GM19395 (cell line): ENCODE measurements around the gene ENTREP3.
"Not testable (repeated sequence)": the region's sequence is repeated elsewhere in the genome, so short reads cannot be mapped to it uniquely, and the experiment has no call there.

Experiments
- ATAC-seq: cut with Tn5 transposase; IDR thresholded peaks from one replicate; pipeline ENCODE4 v1.9.1; 2021; ENCODE audit warnings: mild to moderate bottlenecking, moderate library complexity; ENCODE audit not compliant: unreplicated experiment

The ENTREP3 gene

GRCh38 chr1:155255243-155256007, at the start of gene ENTREP3:
Gene ENTREP3, minus strand, starts transcription at chr1:155255483. Its CDS starts 606 bp downstream, at chr1:155254877.
- no peak for ATAC-seq

- no peak for ATAC-seq
Observed at GRCh38 chr1:155304558-155305063, 49.3 kb upstream of the ENTREP3 start.

DNA sequence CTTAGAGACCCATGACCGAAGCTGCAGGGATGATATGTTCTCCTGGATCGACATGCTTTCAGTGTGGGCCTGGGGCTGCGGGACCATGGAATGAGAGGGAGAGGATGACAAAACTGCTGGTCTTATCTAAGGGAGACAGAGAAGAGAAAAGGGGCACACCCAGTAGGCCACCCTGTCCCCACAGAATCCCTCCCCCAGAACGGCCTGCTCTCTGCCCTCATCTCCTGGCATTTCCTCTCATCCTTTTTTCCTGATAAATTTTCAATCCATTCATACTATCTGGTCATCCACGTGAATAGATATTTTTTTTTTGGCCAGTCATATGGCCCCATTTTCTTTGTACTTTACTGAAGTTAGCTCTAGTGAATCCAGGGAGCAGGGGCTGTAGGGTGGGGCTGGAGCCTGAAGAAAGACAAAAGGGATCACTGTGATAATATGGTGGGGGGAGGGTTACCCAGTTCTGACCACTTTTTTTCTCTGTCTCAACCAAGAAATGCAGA, 46.1 kb upstream of the ENTREP3 start, which contains the start of gene PKLR:
TSS of gene PKLR (minus strand) at position 97 of the 500 bp plus-strand sequence. CDS start at position 54, 43 bp downstream.
- no peak for ATAC-seq

GRCh38 chr1:155300553-155301329, 45.5 kb upstream of the ENTREP3 start:
- ATAC-seq: no peak

- ATAC-seq: no peak
Observed at GRCh38 chr1:155300024-155300423, 44.7 kb upstream of the ENTREP3 start.

GRCh38 chr1:155297384-155297783, 42.1 kb upstream of the ENTREP3 start:
- ATAC-seq: no peak

GRCh38 chr1:155296661-155297060, 41.4 kb upstream of the ENTREP3 start:
- ATAC-seq: no peak

- ATAC-seq: no peak
Observed at GRCh38 chr1:155295942-155296267, 40.6 kb upstream of the ENTREP3 start.

GRCh38 chr1:155295183-155295941, 40.1 kb upstream of the ENTREP3 start:
- no peak for ATAC-seq

- ATAC-seq: no peak
Observed at GRCh38 chr1:155294520-155295182, 39.4 kb upstream of the ENTREP3 start.

DNA sequence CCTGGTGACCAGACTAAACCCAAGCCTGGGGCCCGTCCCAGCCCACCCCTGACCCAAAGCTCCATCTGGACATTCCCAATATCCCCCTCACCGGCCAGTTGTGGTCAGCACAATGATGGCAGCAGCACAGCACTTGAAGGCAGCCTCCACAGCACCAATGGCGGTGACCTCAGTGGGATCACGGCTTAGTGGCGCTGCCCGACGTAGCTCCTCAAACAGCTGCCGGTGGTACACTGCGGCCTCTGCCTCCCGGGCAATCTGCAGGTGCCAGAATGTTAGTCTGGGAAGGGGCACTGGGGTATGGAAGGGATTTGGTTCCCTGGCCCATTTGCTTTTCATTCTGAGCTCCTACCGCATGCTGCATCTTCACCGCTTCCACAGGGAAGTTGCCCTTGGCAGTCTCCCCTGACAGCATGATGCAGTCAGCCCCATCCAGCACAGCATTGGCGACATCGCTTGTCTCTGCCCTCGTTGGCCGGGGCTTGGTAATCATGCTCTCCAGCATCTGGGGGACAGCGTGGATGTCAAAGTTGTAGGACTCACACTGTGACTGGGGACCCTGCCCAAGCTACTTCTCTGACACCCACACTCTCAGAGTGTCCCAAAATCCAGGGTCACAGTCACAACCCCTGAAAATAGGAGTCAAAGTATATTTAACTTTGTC, 37.9 kb upstream of the ENTREP3 start:
- no peak for ATAC-seq

- not testable (repeated sequence) for ATAC-seq
Observed at GRCh38 chr1:155291006-155291405, 35.7 kb upstream of the ENTREP3 start.

- ATAC-seq: no peak
Observed at GRCh38 chr1:155287987-155288543, 32.8 kb upstream of the ENTREP3 start.

DNA sequence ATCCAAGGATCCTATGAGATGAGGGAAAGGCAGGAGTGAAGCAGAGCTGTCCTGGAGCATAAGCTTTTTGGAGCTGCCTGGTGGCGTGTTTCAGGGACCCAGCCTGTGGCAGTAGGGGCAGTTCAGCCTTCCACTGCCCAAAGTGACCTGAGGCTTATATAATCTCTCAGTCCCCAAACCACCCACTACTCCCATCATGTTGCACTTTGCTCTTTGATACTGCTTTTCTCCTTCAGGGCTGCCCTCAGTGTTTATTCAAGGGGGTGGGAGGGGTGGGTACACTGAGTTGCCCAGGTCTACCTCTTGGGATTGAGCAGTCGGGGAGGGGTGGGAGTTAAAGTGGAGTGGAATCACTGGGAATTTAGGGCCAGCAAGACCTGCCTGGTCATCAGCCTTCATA, 31.3 kb upstream of the ENTREP3 start:
- no peak for ATAC-seq

GRCh38 chr1:155285631-155286044, 30.4 kb upstream of the ENTREP3 start:
- ATAC-seq: no peak

GRCh38 chr1:155285063-155285462, 29.8 kb upstream of the ENTREP3 start:
- ATAC-seq: no peak

- ATAC-seq: no peak
Observed at GRCh38 chr1:155284476-155284875, 29.2 kb upstream of the ENTREP3 start.

DNA sequence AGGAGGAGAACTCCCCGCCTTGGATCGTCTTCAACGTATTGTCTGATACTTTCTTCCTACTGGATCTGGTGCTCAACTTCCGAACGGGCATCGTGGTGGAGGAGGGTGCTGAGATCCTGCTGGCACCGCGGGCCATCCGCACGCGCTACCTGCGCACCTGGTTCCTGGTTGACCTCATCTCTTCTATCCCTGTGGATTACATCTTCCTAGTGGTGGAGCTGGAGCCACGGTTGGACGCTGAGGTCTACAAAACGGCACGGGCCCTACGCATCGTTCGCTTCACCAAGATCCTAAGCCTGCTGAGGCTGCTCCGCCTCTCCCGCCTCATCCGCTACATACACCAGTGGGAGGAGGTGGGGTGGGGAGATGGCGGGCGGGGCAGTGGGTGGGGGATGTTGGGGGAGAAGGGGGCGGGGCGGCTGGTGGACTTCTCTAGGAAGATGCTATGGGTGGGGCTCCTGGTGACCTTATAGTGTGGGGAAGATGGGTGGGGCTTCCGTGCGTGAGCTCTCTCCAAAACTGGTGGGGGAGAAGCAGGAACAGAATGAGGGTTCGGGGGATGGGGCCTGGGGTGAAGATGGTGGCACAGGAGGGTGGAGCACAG, 27.3 kb upstream of the ENTREP3 start:
- no peak for ATAC-seq

GRCh38 chr1:155279268-155279667, 24.0 kb upstream of the ENTREP3 start:
- ATAC-seq: no peak
